ENCODE results near the gene RIPK1. TPM values are rescaled to one million over a fixed set of nuclear protein-coding genes. Genes with fewer than 3 reads are reported as not detected.
"Not testable (repeated sequence)": the region's sequence is repeated elsewhere in the genome, so short reads cannot be mapped to it uniquely, and the experiment has no call there.

Gene RIPK1
- total RNA-seq: 10 to 100 TPM; 25.6 to 37.6 (median 32.2) TPM

- DNase-seq (ENCODE audit: low spot score in 2 of 2): peak; percentile 94 to 96
- H3K36me3 ChIP-seq: no peaks in the 10 kb centered on the region
- peak within 1 kb of the TSS; percentile 83 for H3K4me3 ChIP-seq
- TF ChIP-seq EP300 (IDR thresholded peaks at IDR 0.05): no peak
- TF ChIP-seq POLR2A (IDR thresholded peaks at IDR 0.05): peak; percentile 40 to 93
- peak in 2 of 3 donors; percentile 51 to 80 for TF ChIP-seq POLR2AphosphoS5 (IDR thresholded peaks at IDR 0.05)
- TF ChIP-seq, protein P1, sequence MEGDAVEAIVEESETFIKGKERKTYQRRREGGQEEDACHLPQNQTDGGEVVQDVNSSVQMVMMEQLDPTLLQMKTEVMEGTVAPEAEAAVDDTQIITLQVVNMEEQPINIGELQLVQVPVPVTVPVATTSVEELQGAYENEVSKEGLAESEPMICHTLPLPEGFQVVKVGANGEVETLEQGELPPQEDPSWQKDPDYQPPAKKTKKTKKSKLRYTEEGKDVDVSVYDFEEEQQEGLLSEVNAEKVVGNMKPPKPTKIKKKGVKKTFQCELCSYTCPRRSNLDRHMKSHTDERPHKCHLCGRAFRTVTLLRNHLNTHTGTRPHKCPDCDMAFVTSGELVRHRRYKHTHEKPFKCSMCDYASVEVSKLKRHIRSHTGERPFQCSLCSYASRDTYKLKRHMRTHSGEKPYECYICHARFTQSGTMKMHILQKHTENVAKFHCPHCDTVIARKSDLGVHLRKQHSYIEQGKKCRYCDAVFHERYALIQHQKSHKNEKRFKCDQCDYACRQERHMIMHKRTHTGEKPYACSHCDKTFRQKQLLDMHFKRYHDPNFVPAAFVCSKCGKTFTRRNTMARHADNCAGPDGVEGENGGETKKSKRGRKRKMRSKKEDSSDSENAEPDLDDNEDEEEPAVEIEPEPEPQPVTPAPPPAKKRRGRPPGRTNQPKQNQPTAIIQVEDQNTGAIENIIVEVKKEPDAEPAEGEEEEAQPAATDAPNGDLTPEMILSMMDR (IDR thresholded peaks at IDR 0.05): peak in 1 of 2 donors; percentile 39
- peak within 1 kb of the TSS; percentile 99 for H3K27ac ChIP-seq
- 0% methylated on average over 27 of the region's 112 CpGs for WGBS
- H3K9me3 ChIP-seq: no peaks in the 10 kb centered on the region
- H3K27me3 ChIP-seq: no peaks in the 10 kb centered on the region
- peaks cover 40% of the 10 kb centered on the region for H3K4me1 ChIP-seq
Measured at GRCh38 chr6:3068329-3069214, at the start of gene RIPK1. TSS of gene RIPK1 (plus strand) at chr6:3068494. CDS start at chr6:3076824, 8,330 bp downstream.

GRCh38 chr6:3019065-3019464, 49.2 kb upstream of the RIPK1 start:
- Histone ChIP-seq H3K4me1 (peaks cover 24% of the 10 kb centered on the region), H3K36me3 (peaks cover 50% of the 10 kb centered on the region), H3K27me3 (no peaks in the 10 kb centered on the region), H3K27ac (no peak overlapping the region), H3K4me3 (no peak overlapping the region), H3K9me3 (no peaks in the 10 kb centered on the region)
- no peak for TF ChIP-seq POLR2AphosphoS5 (IDR thresholded peaks at IDR 0.05)
- TF ChIP-seq, protein P1 (IDR thresholded peaks at IDR 0.05): no peak
- no peak for TF ChIP-seq EP300 (IDR thresholded peaks at IDR 0.05)
- no peak for TF ChIP-seq POLR2A (IDR thresholded peaks at IDR 0.05)
- WGBS: 61% methylated on average over 1 of the region's 1 CpG
- DNase-seq (ENCODE audit: low spot score in 2 of 2): no peak

- Histone ChIP-seq H3K4me3 (no peak overlapping the region), H3K9me3 (no peaks in the 10 kb centered on the region), H3K4me1 (peaks cover 32% of the 10 kb centered on the region), H3K36me3 (peaks cover 43% of the 10 kb centered on the region), H3K27me3 (no peaks in the 10 kb centered on the region), H3K27ac (no peak overlapping the region)
- WGBS: 91% methylated on average over 6 of the region's 6 CpGs
- DNase-seq (ENCODE audit: low spot score in 2 of 2): no peak
- no peak for TF ChIP-seq POLR2A (IDR thresholded peaks at IDR 0.05)
- no peak for TF ChIP-seq EP300 (IDR thresholded peaks at IDR 0.05)
- TF ChIP-seq POLR2AphosphoS5 (IDR thresholded peaks at IDR 0.05): no peak
- TF ChIP-seq, protein P1 (IDR thresholded peaks at IDR 0.05): no peak
Measured at GRCh38 chr6:3019749-3020320, 48.5 kb upstream of the RIPK1 start.

DNA sequence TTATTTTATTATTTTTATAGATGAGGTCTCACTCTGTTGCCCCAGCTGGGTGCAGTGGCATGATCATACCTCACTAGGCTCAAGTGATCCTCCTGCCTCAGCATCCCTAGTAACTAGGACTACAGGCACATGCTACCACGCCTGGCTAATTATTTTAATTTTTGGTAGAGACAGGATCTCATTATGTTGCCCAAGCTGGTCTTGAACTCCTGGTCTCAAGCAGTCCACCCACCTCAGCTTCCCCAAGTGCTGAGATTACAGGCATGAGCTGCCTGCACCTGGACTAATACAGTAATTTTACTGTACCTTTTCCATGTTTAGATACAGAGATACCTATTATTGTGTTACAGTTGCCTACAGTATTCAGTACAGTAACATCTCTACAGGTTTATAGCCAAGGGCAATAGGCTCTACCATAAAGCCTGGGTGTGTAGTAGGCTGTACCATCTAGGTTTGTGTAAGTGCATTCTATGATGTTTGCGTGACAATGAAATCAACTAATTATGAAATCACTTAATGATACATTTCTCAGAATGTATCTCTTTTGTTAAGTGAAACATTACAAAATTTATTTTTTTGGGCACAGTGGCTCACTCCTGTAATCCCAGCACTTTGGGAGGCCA, 47.2 kb upstream of the RIPK1 start:
- WGBS: 97% methylated on average over 2 of the region's 2 CpGs
- DNase-seq (ENCODE audit: low spot score in 2 of 2): not testable (repeated sequence)
- peaks cover 43% of the 10 kb centered on the region for H3K4me1 ChIP-seq

GRCh38 chr6:3022765-3023662, 45.3 kb upstream of the RIPK1 start:
- DNase-seq (ENCODE audit: low spot score in 2 of 2): no peak
- TF ChIP-seq, protein P1 (IDR thresholded peaks at IDR 0.05): no peak
- no peak for TF ChIP-seq EP300 (IDR thresholded peaks at IDR 0.05)
- TF ChIP-seq POLR2A (IDR thresholded peaks at IDR 0.05): no peak
- no peak for TF ChIP-seq POLR2AphosphoS5 (IDR thresholded peaks at IDR 0.05)
- WGBS: 30% methylated on average over 26 of the region's 26 CpGs
- Histone ChIP-seq H3K4me3 (peak overlapping the region; percentile 56), H3K27me3 (no peaks in the 10 kb centered on the region), H3K36me3 (peaks cover 20% of the 10 kb centered on the region), H3K4me1 (peaks cover 55% of the 10 kb centered on the region), H3K9me3 (no peaks in the 10 kb centered on the region), H3K27ac (peak overlapping the region; percentile 88)

More for the DNA sequence above, 47.2 kb upstream of the RIPK1 start:
- not testable (repeated sequence) for H3K27me3 ChIP-seq, H3K27ac ChIP-seq, H3K9me3 ChIP-seq, H3K4me3 ChIP-seq
- peaks cover 37% of the 10 kb centered on the region for H3K36me3 ChIP-seq
